Measurements from ENCODE around the gene TRIM65. TPM values are rescaled to one million over a fixed set of nuclear protein-coding genes. Genes with fewer than 3 reads are reported as not detected.

Gene TRIM65
- total RNA-seq, 2 donors from 2014 or later: 7.0 to 9.8 TPM

- peak in 1 of 2 donors; percentile 56 for TF ChIP-seq CTCF (IDR thresholded peaks at IDR 0.05)
- Histone ChIP-seq H3K27ac (peak overlapping the region; percentile 93 to 94), H3K9me3 (no peaks in the 10 kb centered on the region), H3K4me3 (peak overlapping the region; percentile 59 to 63), H3K27me3 (no peaks in the 10 kb centered on the region), H3K36me3 (peaks cover 20% of the 10 kb centered on the region), H3K4me1 (peaks cover 0 to 56% of the 10 kb centered on the region in 2 donors)
- DNase-seq (ENCODE audit: low spot score): no peak
Measured at GRCh38 chr17:75877752-75878173, 19.0 kb downstream of the TRIM65 start.

- peak overlapping the region; percentile 59 to 63 for H3K4me3 ChIP-seq
- peaks cover 0 to 62% of the 10 kb centered on the region in 2 donors for H3K4me1 ChIP-seq
- no peaks in the 10 kb centered on the region for H3K27me3 ChIP-seq
- peaks cover 20% of the 10 kb centered on the region for H3K36me3 ChIP-seq
- H3K9me3 ChIP-seq: no peaks in the 10 kb centered on the region
- peak in 1 of 2 donors; percentile 50 for TF ChIP-seq CTCF (IDR thresholded peaks at IDR 0.05)
- peak overlapping the region; percentile 93 to 94 for H3K27ac ChIP-seq
- DNase-seq (ENCODE audit: low spot score): peak; percentile 97
Measured at GRCh38 chr17:75876938-75877751, 19.6 kb downstream of the TRIM65 start.

GRCh38 chr17:75876190-75876937 lies 20.4 kb downstream of the TRIM65 start:
- Histone ChIP-seq H3K4me1 (peaks cover 0 to 64% of the 10 kb centered on the region in 2 donors), H3K36me3 (peaks cover 20% of the 10 kb centered on the region), H3K4me3 (peak overlapping the region; percentile 59 to 63), H3K27ac (peak overlapping the region; percentile 93 to 94), H3K9me3 (no peaks in the 10 kb centered on the region), H3K27me3 (no peaks in the 10 kb centered on the region)
- no peak for DNase-seq (ENCODE audit: low spot score)
- TF ChIP-seq CTCF (IDR thresholded peaks at IDR 0.05): no peak

- TF ChIP-seq CTCF (IDR thresholded peaks at IDR 0.05): no peak
- H3K27ac ChIP-seq: peak overlapping the region; percentile 93 to 94
- H3K27me3 ChIP-seq: no peaks in the 10 kb centered on the region
- H3K9me3 ChIP-seq: no peaks in the 10 kb centered on the region
- H3K36me3 ChIP-seq: peaks cover 20% of the 10 kb centered on the region
- DNase-seq (ENCODE audit: low spot score): no peak
- H3K4me3 ChIP-seq: peak overlapping the region in 1 of 2 donors; percentile 63
- H3K4me1 ChIP-seq: peaks cover 0 to 66% of the 10 kb centered on the region in 2 donors
Measured at GRCh38 chr17:75875940-75876189, 20.9 kb downstream of the TRIM65 start.

- H3K36me3 ChIP-seq: peaks cover 20% of the 10 kb centered on the region
- H3K27me3 ChIP-seq: no peaks in the 10 kb centered on the region
- peak overlapping the region; percentile 93 to 94 for H3K27ac ChIP-seq
- peak overlapping the region in 1 of 2 donors; percentile 63 for H3K4me3 ChIP-seq
- H3K9me3 ChIP-seq: no peaks in the 10 kb centered on the region
- no peak for TF ChIP-seq CTCF (IDR thresholded peaks at IDR 0.05)
- H3K4me1 ChIP-seq: peaks cover 0 to 72% of the 10 kb centered on the region in 2 donors
- DNase-seq (ENCODE audit: low spot score): no peak
Measured at GRCh38 chr17:75875182-75875939, 21.4 kb downstream of the TRIM65 start.

All from right atrium auricular region (tissue), 2 donors.